Stimulated activated CD8-positive, alpha-beta memory T cell treated with anti-CD3 and anti-CD28 coated beads, Interleukin-2, amount 100 ng/mL, for 1 hour (primary cell): ENCODE data around the gene KCNV2.

ENCODE experiments used
- DNase-seq, 2 donors: peaks; one replicate each; pipeline ENCODE4 v3.0.0-alpha.2; 2020; ENCODE audit warnings: low read depth in 2 of 2

Gene KCNV2

GRCh38 chr9:2720179-2720654 is 2.9 kb downstream of the KCNV2 start:
- DNase-seq, result no peak

- no peak for DNase-seq
Observed at GRCh38 chr9:2722715-2723114, 5.4 kb downstream of the KCNV2 start.

GRCh38 chr9:2723376-2724065 is 6.2 kb downstream of the KCNV2 start:
- no peak for DNase-seq

- DNase-seq, result no peak
Observed at GRCh38 chr9:2725126-2725525, 7.8 kb downstream of the KCNV2 start.

- DNase-seq, result no peak
Observed at GRCh38 chr9:2725898-2726649, 8.8 kb downstream of the KCNV2 start.

- no peak for DNase-seq
Observed at GRCh38 chr9:2726650-2727340, 9.5 kb downstream of the KCNV2 start.

GRCh38 chr9:2727374-2727773 is 10.1 kb downstream of the KCNV2 start:
- DNase-seq, result no peak

GRCh38 chr9:2727966-2728613 is 10.8 kb downstream of the KCNV2 start:
- DNase-seq, result no peak

GRCh38 chr9:2729003-2729402 is 11.7 kb downstream of the KCNV2 start:
- DNase-seq, result no peak

GRCh38 chr9:2729721-2730120 is 12.4 kb downstream of the KCNV2 start:
- no peak for DNase-seq

GRCh38 chr9:2730971-2731370 is 13.7 kb downstream of the KCNV2 start:
- DNase-seq, result no peak

GRCh38 chr9:2732492-2732891 is 15.2 kb downstream of the KCNV2 start:
- no peak for DNase-seq

GRCh38 chr9:2740616-2741015 is 23.3 kb downstream of the KCNV2 start:
- no peak for DNase-seq

- no peak for DNase-seq
Observed at GRCh38 chr9:2741441-2742158, 24.3 kb downstream of the KCNV2 start.

GRCh38 chr9:2742214-2742613 is 24.9 kb downstream of the KCNV2 start:
- DNase-seq, result no peak

- no peak for DNase-seq
Observed at GRCh38 chr9:2743937-2744529, 26.7 kb downstream of the KCNV2 start.

- DNase-seq, result no peak
Observed at GRCh38 chr9:2745560-2746380, 28.5 kb downstream of the KCNV2 start.

- no peak for DNase-seq
Observed at GRCh38 chr9:2749485-2749884, 32.2 kb downstream of the KCNV2 start.

GRCh38 chr9:2755285-2755684 is 38.0 kb downstream of the KCNV2 start:
- DNase-seq, result no peak
